Choroid plexus epithelial cell (primary cell): Measurements from ENCODE around the gene HSD17B7.
"Not testable (repeated sequence)": the region's sequence is repeated elsewhere in the genome, so short reads cannot be mapped to it uniquely, and the experiment has no call there.

Experiments used
- DNase-seq: peaks from one replicate; pipeline ENCODE4 v3.0.0-alpha.2; 2010; ENCODE audit warnings: low read depth
- H3K4me3 ChIP-seq: 2 replicates; pipeline ENCODE4 v1.5.1; 2011; ENCODE audit warnings: low read depth, mild to moderate bottlenecking, control low read depth, low read length, moderate library complexity
- TF ChIP-seq, protein P1 (sequence below): conservative IDR thresholded peaks from 2 replicates; pipeline ENCODE4 v1.5.1; 2011; ENCODE audit warnings: low read depth, mild to moderate bottlenecking, control low read depth, inconsistent platforms, low read length, moderate library complexity

HSD17B7 gene

DNA sequence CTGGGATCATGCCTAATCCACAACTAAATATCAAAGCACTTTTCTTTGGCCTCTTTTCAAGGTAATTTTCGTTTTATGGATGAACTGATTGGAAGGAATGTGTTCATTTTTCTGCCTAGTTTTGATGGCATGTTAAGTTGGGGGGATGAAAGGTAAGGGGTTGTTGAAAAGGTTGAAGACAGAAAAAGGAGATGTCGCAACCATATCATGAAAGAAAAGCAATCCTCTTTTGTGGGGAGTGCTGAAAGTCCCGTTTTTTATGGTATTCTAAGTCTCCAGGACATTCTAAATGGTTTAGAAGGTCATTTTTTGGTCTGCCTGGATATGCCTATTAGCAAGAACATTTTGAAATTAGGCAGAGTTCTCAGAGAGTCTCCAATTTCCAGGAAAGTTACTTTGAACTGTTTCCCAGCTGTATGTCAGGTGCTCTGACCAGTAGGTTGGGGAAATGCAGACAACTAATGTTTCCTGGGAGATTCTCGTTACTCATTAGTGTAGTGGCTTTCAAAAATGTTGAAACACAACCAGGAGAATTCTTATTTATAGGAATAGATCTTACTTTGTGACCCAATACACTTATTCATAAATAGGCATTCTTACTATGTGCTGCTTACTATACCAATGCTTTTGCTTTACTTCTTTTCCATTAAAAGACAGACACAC is 6.2 kb downstream of the HSD17B7 start:
- H3K4me3 ChIP-seq = not testable (repeated sequence)
- peak; percentile 30 for DNase-seq

DNA sequence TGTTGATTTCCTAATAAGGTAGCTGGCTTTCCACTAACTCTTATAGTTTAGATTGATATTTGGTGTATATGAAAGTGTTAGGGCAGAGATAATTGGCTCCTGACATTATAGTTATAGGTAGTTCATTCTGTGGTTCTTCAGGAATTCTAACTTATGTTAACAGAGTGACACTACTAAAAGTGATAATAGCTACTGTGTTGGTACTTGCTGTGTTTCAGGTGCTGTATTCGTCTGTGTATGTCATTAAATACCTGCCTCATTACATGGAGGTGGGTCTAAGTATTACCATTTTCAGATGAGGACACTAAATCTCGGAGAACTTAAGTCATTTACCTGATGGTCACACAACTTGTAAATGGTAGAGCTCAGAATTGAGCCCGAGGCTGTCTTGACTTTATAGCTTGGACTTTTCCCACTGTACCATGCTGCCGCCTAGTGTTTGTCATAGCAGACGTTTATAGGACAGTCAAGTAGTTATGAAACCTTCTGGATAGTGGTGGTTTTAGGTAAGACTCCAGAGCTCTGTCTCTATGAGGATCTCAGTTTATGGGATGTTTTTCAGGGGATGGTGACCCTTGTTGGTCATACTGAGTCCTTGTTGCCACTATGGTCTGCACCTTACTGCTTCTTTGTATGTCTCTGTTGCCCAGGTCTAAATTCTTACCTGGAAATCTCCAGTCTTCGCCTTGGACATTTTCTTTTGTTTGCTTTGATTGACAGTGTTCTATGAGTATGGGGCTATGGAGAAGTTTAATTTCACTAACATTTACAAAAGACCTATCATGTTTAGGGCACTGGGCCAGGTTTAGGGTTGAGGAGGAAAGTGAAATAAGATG is 9.7 kb downstream of the HSD17B7 start:
- DNase-seq = peak; percentile 89
- not testable (repeated sequence) for H3K4me3 ChIP-seq
- TF ChIP-seq, protein P1, sequence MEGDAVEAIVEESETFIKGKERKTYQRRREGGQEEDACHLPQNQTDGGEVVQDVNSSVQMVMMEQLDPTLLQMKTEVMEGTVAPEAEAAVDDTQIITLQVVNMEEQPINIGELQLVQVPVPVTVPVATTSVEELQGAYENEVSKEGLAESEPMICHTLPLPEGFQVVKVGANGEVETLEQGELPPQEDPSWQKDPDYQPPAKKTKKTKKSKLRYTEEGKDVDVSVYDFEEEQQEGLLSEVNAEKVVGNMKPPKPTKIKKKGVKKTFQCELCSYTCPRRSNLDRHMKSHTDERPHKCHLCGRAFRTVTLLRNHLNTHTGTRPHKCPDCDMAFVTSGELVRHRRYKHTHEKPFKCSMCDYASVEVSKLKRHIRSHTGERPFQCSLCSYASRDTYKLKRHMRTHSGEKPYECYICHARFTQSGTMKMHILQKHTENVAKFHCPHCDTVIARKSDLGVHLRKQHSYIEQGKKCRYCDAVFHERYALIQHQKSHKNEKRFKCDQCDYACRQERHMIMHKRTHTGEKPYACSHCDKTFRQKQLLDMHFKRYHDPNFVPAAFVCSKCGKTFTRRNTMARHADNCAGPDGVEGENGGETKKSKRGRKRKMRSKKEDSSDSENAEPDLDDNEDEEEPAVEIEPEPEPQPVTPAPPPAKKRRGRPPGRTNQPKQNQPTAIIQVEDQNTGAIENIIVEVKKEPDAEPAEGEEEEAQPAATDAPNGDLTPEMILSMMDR = peak; percentile 68

DNA sequence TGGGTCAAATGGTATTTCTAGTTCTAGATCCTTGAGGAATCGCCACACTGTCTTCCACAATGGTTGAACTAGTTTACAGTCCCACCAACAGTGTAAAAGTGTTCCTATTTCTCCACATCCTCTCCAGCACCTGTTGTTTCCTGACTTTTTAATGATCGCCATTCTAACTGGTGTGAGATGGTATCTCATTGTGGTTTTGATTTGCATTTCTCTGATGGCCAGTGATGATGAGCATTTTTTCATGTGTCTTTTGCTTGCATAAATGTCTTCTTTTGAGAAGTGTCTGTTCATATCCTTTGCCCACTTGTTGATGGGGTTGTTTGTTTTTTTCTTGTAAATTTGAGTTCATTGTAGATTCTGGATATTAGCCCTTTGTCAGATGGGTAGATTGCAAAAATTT is 17.0 kb downstream of the HSD17B7 start:
- H3K4me3 ChIP-seq, DNase-seq: not testable (repeated sequence)

- H3K4me3 ChIP-seq, DNase-seq: not testable (repeated sequence)
These were observed 21.9 kb downstream of the HSD17B7 start for GRCh38 chr1:162812357-162812756.

DNA sequence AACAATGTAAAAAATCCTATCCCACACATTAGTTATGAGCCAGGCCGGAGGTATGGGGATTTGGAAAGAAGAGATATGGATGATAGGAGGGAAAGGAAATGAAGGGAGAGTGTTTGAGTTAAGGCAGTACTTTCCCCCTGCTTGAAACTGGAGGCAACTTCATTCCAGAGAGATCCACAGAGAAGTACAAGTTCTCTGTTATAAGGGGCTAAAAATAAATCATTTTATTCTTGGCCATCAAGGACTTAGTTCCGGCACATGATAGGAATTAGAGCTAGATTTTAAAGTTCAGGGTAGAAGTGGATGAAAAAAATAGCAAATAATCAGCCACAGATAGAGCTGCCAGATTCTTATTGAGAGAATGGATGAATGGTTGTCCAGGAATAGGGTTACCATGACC is 27.6 kb downstream of the HSD17B7 start:
- not testable (repeated sequence) for DNase-seq, H3K4me3 ChIP-seq

DNA sequence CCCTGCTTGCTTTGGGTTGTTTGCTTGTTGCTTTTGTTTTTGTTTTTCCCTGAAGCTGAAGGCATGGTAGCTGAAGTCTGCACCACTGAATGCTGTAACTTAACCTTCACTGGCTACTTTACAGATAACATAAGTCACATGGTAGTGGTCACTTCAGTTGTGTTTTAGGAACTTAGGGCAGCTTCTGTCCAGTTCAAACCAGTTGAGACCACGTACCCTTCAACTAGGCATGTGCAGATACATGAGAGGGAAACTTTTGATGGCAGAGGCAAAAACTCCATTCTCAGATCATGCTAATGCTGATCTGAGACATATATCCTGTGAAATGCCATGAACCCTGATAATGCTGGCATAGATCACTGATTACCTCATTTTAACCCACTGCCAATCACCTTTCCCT is 28.2 kb downstream of the HSD17B7 start:
- not testable (repeated sequence) for DNase-seq

DNA sequence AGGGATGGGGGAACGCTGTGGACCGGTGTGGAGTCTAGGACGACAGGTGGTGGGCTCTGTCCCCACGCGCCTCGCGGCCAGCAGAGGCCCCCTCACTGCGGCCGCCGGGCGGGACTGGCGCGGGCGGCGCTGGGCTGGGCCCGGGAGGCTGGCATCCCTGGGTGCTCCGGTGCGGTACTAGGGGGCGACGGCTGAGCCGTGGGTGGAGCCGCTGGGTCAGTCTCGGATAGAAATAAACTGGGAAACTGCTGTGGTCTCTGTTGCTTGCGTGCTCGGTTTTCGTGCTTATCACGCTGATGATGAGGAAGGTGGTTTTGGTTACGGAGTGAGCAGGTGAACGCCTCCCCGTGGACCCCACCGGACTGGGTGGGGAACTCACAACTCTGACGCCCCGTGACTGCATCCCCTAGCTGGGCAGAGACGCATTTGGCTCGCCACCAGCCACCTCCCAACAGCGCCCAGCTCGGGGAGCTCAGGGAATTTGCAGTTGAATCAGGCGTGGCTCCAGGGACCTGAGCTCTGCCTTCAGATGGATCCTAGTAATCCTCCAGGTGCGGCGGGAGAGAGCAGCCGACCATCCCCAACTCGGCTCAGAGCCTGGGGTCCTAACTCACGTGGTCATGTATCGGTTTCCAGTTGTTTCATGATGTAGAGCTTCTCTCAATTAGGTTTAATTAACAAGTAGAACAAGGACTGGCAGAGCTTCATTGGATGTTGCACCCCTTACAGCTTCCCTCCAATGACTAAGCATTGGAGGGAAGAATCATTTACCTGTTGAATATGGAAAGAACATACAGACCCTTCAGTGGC is 32.1 kb downstream of the HSD17B7 start:
- peak overlapping the region; percentile 63 for H3K4me3 ChIP-seq
- DNase-seq = no peak
- TF ChIP-seq, protein P1 = peak; percentile 25

More for the DNA sequence above, 28.2 kb downstream of the HSD17B7 start:
- not testable (repeated sequence) for H3K4me3 ChIP-seq

DNA sequence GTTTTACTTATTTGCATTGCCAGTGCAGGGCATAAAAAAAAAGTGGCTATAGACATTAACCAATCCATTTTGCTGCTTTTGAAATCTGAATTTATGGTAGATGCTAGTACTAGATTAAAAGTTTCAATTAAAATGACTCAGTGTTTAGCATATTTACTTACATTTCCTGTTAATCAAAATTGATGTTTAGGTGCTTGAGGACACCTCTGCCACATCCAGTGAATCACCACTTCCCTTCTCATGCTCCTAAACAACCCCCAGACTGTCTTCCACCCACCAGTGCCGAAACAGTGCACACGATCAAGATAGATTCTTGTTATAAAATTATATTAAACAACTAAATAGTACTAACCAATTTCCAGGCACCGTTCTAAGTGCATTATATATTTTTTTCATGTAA is 32.7 kb downstream of the HSD17B7 start:
- TF ChIP-seq, protein P1 = no peak
- no peak for DNase-seq
- no peak overlapping the region for H3K4me3 ChIP-seq

DNA sequence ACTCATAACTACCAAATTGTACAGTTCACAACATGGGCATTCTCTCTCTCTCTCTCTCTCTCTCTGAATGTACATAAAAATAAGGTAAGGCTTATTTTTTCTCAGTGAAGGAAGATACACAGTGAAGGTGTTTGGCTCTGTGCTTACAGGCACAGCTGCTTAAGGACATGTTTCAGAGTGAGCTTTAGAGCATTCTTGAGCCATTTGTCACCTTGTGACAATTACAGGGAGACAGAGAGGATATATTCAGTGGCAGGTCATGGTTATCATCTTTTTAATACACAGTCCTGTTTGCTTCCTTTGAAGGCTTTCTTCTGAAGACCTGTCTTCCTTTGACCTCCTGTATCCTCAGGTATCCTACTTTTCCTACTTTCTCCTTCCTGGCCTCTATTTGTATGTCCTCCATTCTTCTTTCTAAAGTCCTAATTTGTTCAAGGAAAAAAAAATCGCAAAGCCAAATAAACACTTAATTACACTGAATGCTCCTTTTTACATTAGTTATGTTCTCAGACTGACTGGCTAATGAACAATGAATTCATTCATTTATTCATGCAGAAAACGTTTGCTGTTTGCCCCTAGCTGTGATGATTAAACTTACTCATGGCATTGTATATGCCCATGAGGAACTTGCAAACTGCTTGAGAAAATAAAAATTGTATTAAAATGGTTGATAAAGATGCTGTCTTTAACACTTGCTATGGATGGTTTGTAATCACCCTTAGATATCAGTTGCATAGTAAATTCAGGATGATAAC is 33.4 kb downstream of the HSD17B7 start:
- DNase-seq = no peak
- no peak overlapping the region for H3K4me3 ChIP-seq
- TF ChIP-seq, protein P1 = no peak
